Heart right ventricle (tissue), 16 donors: ENCODE measurements around the gene VANGL2. TPM values are rescaled to one million over a fixed set of nuclear protein-coding genes. Genes with fewer than 3 reads are reported as not detected.

ENCODE experiments used
- ATAC-seq, 8 donors: fragments of 200-7000 bp; cut with Tn5 transposase; one replicate each; pipeline ENCODE4 v1.9.1; 2020; ENCODE audit warnings: mild to moderate bottlenecking in 8 of 8, moderate library complexity in 8 of 8, moderate number of reproducible peaks in 1 of 8
- DNase-seq, 2 donors: peaks; one replicate each; pipeline ENCODE4 v3.0.0-alpha.2; 2020
- H3K27ac ChIP-seq, 10 donors: fragments of 200-600 bp; sonication (generic) in 2 of 10; one replicate each; pipeline versions ENCODE4 v1.5.0 to v1.8.0; 2020 to 2022; ENCODE audit warnings: mild to moderate bottlenecking in 3 of 10
- H3K27me3 ChIP-seq, 7 donors: fragments of 200-600 bp; one replicate each; pipeline ENCODE4 v1.8.0; 2021 to 2022; ENCODE audit warnings: mild to moderate bottlenecking in 2 of 7
- H3K36me3 ChIP-seq, 9 donors: fragments of 200-600 bp; sonication (generic) in 1 of 9; one replicate each; pipeline versions ENCODE4 v1.5.0 to v1.8.0; 2020 to 2022; ENCODE audit warnings: mild to moderate bottlenecking in 2 of 9
- H3K4me1 ChIP-seq, 9 donors: fragments of 200-600 bp; sonication (generic) in 1 of 9; one replicate each; pipeline versions ENCODE4 v1.5.0 to v1.8.0; 2020 to 2022; ENCODE audit warnings: mild to moderate bottlenecking in 4 of 9
- H3K4me3 ChIP-seq, 10 donors: fragments of 200-600 bp; sonication (generic) in 2 of 10; one replicate each; pipeline versions ENCODE4 v1.5.0 to v1.8.0; 2020 to 2022; ENCODE audit warnings: mild to moderate bottlenecking in 7 of 10, moderate library complexity in 2 of 10
- H3K9me3 ChIP-seq, 11 donors: fragments of 200-600 bp in 10 of 11; sonication (generic) in 2 of 11; one replicate each; pipeline versions ENCODE4 v1.5.0 to v1.8.0; 2013 to 2022; ENCODE audit warnings: mild to moderate bottlenecking in 2 of 11, control low read depth in 1 of 11, moderate library complexity in 1 of 11
- CTCF ChIP-seq, 9 donors: fragments of 200-600 bp; sonication (generic) in 2 of 9; IDR thresholded peaks; one replicate each; pipeline versions ENCODE4 v1.5.0 to v1.8.0; 2021 to 2022; ENCODE audit warnings: antibody characterized with exemption in 9 of 9, mild to moderate bottlenecking in 5 of 9, moderate library complexity in 1 of 9
- WGBS, 2 donors: extraction: QIAGEN DNeasy Blood & Tissue Kit; methylation state at CpG; one replicate each; pipeline ENCODE4 v1.1.7; 2013; ENCODE audit warnings: inconsistent platforms in 1 of 2; 5-methylcytosine and 5-hydroxymethylcytosine counted together
- intact Hi-C, 10 donors: fragments of 100-400 bp; cut with DNase I; formaldehyde crosslinking; loops; one replicate each; pipeline versions ENCODE4 v1.11.1 to v1.14.2; 2022
- polyA plus RNA-seq, 2 donors: library from polyadenylated mRNA; stranded (reverse); fragments of 200-250 nt; gene quantifications; one replicate each; pipeline ENCODE4 v1.2.3, GENCODE V29; 2013
- total RNA-seq, 10 donors: library from RNA; stranded (reverse); fragmentation: NEBNext Ultra II Directional in 3 of 10; extraction: Animal tissue kit (Norgen Biotek cat#: 25700) in 3 of 10; gene quantifications; one replicate each; pipeline versions ENCODE4 v1.2.1 to v1.2.4, GENCODE V29; 2021 to 2023
- donor health status: Arrhythmogenic right ventricular cardiomyopathy.
- donor health status: ischemic (EF 13 %, LVEDD 7.1; RV severe dilation, severe dysfunction).
- donor health status: healthy with polysubstance abuse.
- donor health status: DM: no; HTN: yes; CAD: no.
- donor health status: DM: no; HTN: no; CAD: no.
- donor health status: ischemic (EF 25% LVEDD 6.9; RV normal size, moderate dysfunction).
- donor health status: ischemic (EF 25% LVEDD 5.7; RV mildly dilated, moderate dysfunction).
- donor health status: healthy.
- donor health status: DM: yes; HTN: yes; CAD: no.
- donor health status: Ischemic cardiomyopathy.
- donor health status: ischemic (EF 35%, LVEDD 5.7; RV mildly dilated, moderate dysfunction).
- donor health status: nonischemic (EF 11% LVEDD 7.7; RV severe dilation, severe dysfunction).
- donor health status: DM: yes; HTN: yes; CAD: no.
- donor health status: PGD.
- donor health status: ischemic (EF 29% LVEDD 5.4; RV normal size, mild dysfunction).
- donor health status: nonischemic (EF 23%, LVEDD 6.1; RV moderate dilation, normal function).

VANGL2 gene
- total and polyA plus RNA-seq, 12 donors = 0.68 to 4.1 (median 1.9) TPM

- intact Hi-C loops = no loop called here
- no peak for TF ChIP-seq CTCF (IDR thresholded peaks at IDR 0.05)
- H3K4me3 ChIP-seq = no peak overlapping the region
- ATAC-seq (no peak), DNase-seq (no peak)
- 92% methylated on average over 2 of the region's 2 CpGs for WGBS, 2 donors
- peaks cover 0 to 12% (median 0%) of the 10 kb centered on the region in 9 donors for H3K4me1 ChIP-seq
- H3K27me3 ChIP-seq = peaks cover 0 to 7% (median 0%) of the 10 kb centered on the region in 7 donors
- no peaks in the 10 kb centered on the region for H3K36me3 ChIP-seq
- no peak overlapping the region for H3K27ac ChIP-seq
- H3K9me3 ChIP-seq = no peaks in the 10 kb centered on the region
These were observed 49.1 kb downstream of the VANGL2 start for GRCh38 chr1:160449494-160449893.

- H3K27ac ChIP-seq = no peak overlapping the region
- peaks cover 0 to 7% (median 0%) of the 10 kb centered on the region in 7 donors for H3K27me3 ChIP-seq
- 71 to 78% methylated on average over 7 of the region's 7 CpGs for WGBS, 2 donors
- H3K9me3 ChIP-seq = no peaks in the 10 kb centered on the region
- intact Hi-C loops = no loop called here
- DNase-seq = no peak
- no peak for TF ChIP-seq CTCF (IDR thresholded peaks at IDR 0.05)
- no peak overlapping the region for H3K4me3 ChIP-seq
- H3K36me3 ChIP-seq = no peaks in the 10 kb centered on the region
- no peak for ATAC-seq
- H3K4me1 ChIP-seq = peaks cover 0 to 12% (median 0%) of the 10 kb centered on the region in 9 donors
These were observed 50.9 kb downstream of the VANGL2 start for GRCh38 chr1:160451119-160451858.

GRCh38 chr1:160451859-160452232 lies 51.5 kb downstream of the VANGL2 start:
- Histone ChIP-seq H3K4me1 (peaks cover 0 to 10% (median 0%) of the 10 kb centered on the region in 9 donors), H3K27ac (no peak overlapping the region), H3K27me3 (peaks cover 0 to 7% (median 0%) of the 10 kb centered on the region in 7 donors), H3K4me3 (no peak overlapping the region), H3K9me3 (no peaks in the 10 kb centered on the region), H3K36me3 (no peaks in the 10 kb centered on the region)
- ATAC-seq = no peak
- DNase-seq = no peak
- 80 to 86% methylated on average over 1 of the region's 1 CpG for WGBS, 2 donors
- no peak for TF ChIP-seq CTCF (IDR thresholded peaks at IDR 0.05)
- intact Hi-C loops = no loop called here

GRCh38 chr1:160453443-160453842 lies 53.1 kb downstream of the VANGL2 start:
- no peak overlapping the region for H3K4me3 ChIP-seq
- H3K9me3 ChIP-seq = no peaks in the 10 kb centered on the region
- DNase-seq = no peak
- no peaks in the 10 kb centered on the region for H3K4me1 ChIP-seq
- no peak for ATAC-seq
- no peak overlapping the region for H3K27ac ChIP-seq
- TF ChIP-seq CTCF (IDR thresholded peaks at IDR 0.05) = no peak
- no peaks in the 10 kb centered on the region for H3K36me3 ChIP-seq
- H3K27me3 ChIP-seq = peaks cover 0 to 7% (median 0%) of the 10 kb centered on the region in 7 donors
- intact Hi-C loops = no loop called here
- 67 to 75% methylated on average over 7 of the region's 7 CpGs for WGBS, 2 donors
